Fibroblast of the aortic adventitia (primary cell): ENCODE data around the gene ALDH5A1. TPM values are rescaled to one million over a fixed set of nuclear protein-coding genes. Genes with fewer than 3 reads are reported as not detected.

Experiments used
- DNase-seq: peaks from one replicate; pipeline ENCODE4 v3.0.0-alpha.2; 2010; ENCODE audit warnings: low read depth
- H3K4me3 ChIP-seq: 2 replicates; pipeline ENCODE4 v1.5.1; 2011; ENCODE audit warnings: low read depth, mild to moderate bottlenecking, control low read depth, low read length, moderate library complexity
- total RNA-seq: library from RNA; depleted of rRNA; stranded (reverse); fragments of >200 nt; gene quantifications from 2 replicates; pipeline ENCODE4 v1.2.3, GENCODE V29; 2012; ENCODE audit warnings: low replicate concordance
- TF ChIP-seq, protein P1 (sequence below): IDR thresholded peaks from 2 replicates; pipeline ENCODE4 v1.5.1; 2011; ENCODE audit warnings: mild to moderate bottlenecking, low read length, control low read depth, inconsistent platforms; ENCODE audit not compliant: insufficient read depth

Gene ALDH5A1
- total RNA-seq, 1 donor, result 0.54 TPM

GRCh38 chr6:24545183-24545582 lies 50.4 kb downstream of the ALDH5A1 start:
- TF ChIP-seq, protein P1, sequence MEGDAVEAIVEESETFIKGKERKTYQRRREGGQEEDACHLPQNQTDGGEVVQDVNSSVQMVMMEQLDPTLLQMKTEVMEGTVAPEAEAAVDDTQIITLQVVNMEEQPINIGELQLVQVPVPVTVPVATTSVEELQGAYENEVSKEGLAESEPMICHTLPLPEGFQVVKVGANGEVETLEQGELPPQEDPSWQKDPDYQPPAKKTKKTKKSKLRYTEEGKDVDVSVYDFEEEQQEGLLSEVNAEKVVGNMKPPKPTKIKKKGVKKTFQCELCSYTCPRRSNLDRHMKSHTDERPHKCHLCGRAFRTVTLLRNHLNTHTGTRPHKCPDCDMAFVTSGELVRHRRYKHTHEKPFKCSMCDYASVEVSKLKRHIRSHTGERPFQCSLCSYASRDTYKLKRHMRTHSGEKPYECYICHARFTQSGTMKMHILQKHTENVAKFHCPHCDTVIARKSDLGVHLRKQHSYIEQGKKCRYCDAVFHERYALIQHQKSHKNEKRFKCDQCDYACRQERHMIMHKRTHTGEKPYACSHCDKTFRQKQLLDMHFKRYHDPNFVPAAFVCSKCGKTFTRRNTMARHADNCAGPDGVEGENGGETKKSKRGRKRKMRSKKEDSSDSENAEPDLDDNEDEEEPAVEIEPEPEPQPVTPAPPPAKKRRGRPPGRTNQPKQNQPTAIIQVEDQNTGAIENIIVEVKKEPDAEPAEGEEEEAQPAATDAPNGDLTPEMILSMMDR, result no peak
- no peak overlapping the region for H3K4me3 ChIP-seq
- DNase-seq, result no peak

DNA sequence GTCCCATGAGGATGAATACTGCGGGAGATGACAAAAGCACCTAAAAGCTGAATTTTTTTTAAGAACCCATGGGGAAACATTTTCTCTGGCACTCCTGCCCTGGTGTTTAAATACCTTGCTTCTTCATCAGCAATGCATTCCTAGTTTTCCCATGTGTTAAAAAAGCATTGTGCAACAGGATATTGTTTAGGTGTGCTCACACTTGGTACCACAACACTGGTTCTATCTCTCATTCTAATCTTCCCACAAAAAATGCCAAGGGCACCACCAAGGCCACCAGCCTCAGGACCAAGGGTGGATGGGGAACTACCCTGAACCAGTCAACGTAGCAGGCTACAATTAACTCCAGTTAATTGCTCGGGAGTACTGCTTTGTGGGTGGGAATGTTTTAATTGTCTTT lies 50.9 kb downstream of the ALDH5A1 start:
- H3K4me3 ChIP-seq, result no peak overlapping the region
- TF ChIP-seq, protein P1, result no peak
- no peak for DNase-seq

DNA sequence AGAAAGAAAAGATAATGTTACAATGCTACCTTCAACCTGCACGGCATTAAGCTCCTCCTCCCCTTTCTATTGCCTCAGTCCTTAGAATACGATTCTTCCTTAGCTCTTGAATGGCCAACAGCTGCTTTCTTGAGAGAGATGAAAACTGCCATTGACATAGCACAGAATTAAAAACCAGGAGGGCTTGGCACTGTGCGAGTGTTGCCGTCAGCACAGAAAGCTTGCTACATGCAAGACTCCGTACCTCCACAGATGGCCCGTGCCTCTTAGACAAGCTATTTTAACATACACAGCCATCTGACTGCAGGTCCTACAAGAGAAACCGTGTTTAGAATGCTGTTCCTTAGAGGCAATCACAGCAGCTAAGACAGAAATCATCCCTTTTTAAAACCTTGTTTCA lies 51.7 kb downstream of the ALDH5A1 start:
- DNase-seq, result no peak
- TF ChIP-seq, protein P1, result no peak
- H3K4me3 ChIP-seq, result no peak overlapping the region

GRCh38 chr6:24547243-24547642 lies 52.5 kb downstream of the ALDH5A1 start:
- H3K4me3 ChIP-seq, result no peak overlapping the region
- no peak for DNase-seq
- TF ChIP-seq, protein P1, result no peak

- DNase-seq, result no peak
- TF ChIP-seq, protein P1, result no peak
- no peak overlapping the region for H3K4me3 ChIP-seq
Observed at GRCh38 chr6:24549158-24549557, 54.4 kb downstream of the ALDH5A1 start.

- no peak overlapping the region for H3K4me3 ChIP-seq
- TF ChIP-seq, protein P1, result no peak
- DNase-seq, result no peak
Observed at GRCh38 chr6:24549674-24550353, 55.0 kb downstream of the ALDH5A1 start.

- DNase-seq, result no peak
- TF ChIP-seq, protein P1, result no peak
- H3K4me3 ChIP-seq, result no peak overlapping the region
Observed at GRCh38 chr6:24551139-24551538, 56.4 kb downstream of the ALDH5A1 start.
